Tibial nerve (tissue), 3 donors: ENCODE measurements around the gene GPR63.

Experiments
- POLR2A ChIP-seq, 2 donors: fragments of 450-650 bp; IDR thresholded peaks; one replicate each; pipeline ENCODE4 v1.6.1; 2017; ENCODE audit warnings: antibody characterized with exemption in 2 of 2, mild to moderate bottlenecking in 2 of 2, moderate library complexity in 2 of 2
- TF ChIP-seq, protein P1 (sequence below), 5 experiments: fragments of 200-600 bp in 3 of 5; fragments of 450-650 bp in 2 of 5; sonication (generic) in 3 of 5; IDR thresholded peaks; one replicate each; pipeline ENCODE4 v1.5.1; 2016 to 2019; ENCODE audit warnings: antibody characterized with exemption in 5 of 5, mild to moderate bottlenecking in 3 of 5, moderate library complexity in 2 of 5

DNA sequence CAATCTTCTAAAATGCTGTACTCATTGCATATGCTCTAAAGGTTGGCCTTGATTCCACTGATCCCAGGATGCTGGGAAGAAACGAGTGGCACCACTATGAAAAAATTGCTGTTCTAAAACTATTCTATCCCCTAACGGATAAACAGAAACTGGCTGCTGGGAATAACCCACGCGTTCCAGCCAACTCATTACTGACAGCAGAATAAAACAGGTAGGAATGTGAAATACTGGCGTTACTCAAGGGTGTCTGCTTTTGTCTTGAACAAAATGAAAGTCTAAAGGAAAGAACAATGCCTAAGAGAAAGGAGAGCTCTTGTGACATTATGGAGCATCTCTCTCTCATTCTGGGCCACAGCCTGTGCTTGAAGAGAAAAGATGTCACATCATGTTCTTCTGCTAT lies 26.1 kb downstream of the GPR63 start:
- TF ChIP-seq, protein P1, sequence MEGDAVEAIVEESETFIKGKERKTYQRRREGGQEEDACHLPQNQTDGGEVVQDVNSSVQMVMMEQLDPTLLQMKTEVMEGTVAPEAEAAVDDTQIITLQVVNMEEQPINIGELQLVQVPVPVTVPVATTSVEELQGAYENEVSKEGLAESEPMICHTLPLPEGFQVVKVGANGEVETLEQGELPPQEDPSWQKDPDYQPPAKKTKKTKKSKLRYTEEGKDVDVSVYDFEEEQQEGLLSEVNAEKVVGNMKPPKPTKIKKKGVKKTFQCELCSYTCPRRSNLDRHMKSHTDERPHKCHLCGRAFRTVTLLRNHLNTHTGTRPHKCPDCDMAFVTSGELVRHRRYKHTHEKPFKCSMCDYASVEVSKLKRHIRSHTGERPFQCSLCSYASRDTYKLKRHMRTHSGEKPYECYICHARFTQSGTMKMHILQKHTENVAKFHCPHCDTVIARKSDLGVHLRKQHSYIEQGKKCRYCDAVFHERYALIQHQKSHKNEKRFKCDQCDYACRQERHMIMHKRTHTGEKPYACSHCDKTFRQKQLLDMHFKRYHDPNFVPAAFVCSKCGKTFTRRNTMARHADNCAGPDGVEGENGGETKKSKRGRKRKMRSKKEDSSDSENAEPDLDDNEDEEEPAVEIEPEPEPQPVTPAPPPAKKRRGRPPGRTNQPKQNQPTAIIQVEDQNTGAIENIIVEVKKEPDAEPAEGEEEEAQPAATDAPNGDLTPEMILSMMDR (IDR thresholded peaks at IDR 0.05) = no peak
- no peak for TF ChIP-seq POLR2A (IDR thresholded peaks at IDR 0.05)
